PC-9 (cell line): ENCODE measurements around the gene SLC25A34. TPM values are rescaled to one million over a fixed set of nuclear protein-coding genes. Genes with fewer than 3 reads are reported as not detected.

Experiments
- BruUV-seq: library from RNA; stranded (reverse); fragments of 400-500 nt; replicated peaks from 2 replicates; lab custom pipeline; 2021; lab: Mats Ljungman, UMichigan
- CTCF ChIA-PET: fragments of 300-600 bp; sonication (Branson Sonifier 250); formaldehyde crosslinking; loops from one replicate; lab custom pipeline; 2022; ENCODE audit warnings: antibody characterized with exemption; lab: Charles Lee
- POLR2A ChIA-PET: fragments of 300-600 bp; sonication (Branson Sonifier 250); formaldehyde crosslinking; loops from one replicate; lab custom pipeline; 2022; ENCODE audit warnings: antibody characterized with exemption; ENCODE audit not compliant: unreplicated experiment; lab: Charles Lee
- DNase-seq, 2 experiments: peaks; one replicate each; pipeline versions ENCODE4 v3.0.0 to v3.0.0-alpha.2; 2015 to 2022; ENCODE audit warnings: mixed read lengths in 1 of 2
- H2AFZ ChIP-seq: fragments of 200-600 bp; sonication (generic); 2 replicates; pipeline ENCODE4 v1.8.1; 2017; ENCODE audit warnings: antibody characterized with exemption
- H3F3A ChIP-seq: fragments of 200-600 bp; sonication (generic); 2 replicates; pipeline ENCODE4 v1.8.1; 2017; ENCODE audit warnings: antibody characterized with exemption, mild to moderate bottlenecking, low read depth; ENCODE audit not compliant: insufficient read depth
- H3K27ac ChIP-seq: fragments of 200-600 bp; sonication (generic); 2 replicates; pipeline ENCODE4 v1.6.1; 2016; ENCODE audit warnings: mixed run types
- H3K27me3 ChIP-seq: fragments of 200-600 bp; sonication (generic); 2 replicates; pipeline ENCODE4 v1.6.1; 2016; ENCODE audit warnings: low read depth, mixed run types; ENCODE audit not compliant: insufficient read depth
- H3K36me3 ChIP-seq: fragments of 200-600 bp; sonication (generic); 2 replicates; pipeline ENCODE4 v1.6.1; 2016; ENCODE audit warnings: low read depth, mixed run types
- H3K4me1 ChIP-seq: fragments of 200-600 bp; sonication (generic); replicated peaks from 2 replicates; pipeline ENCODE4 v1.6.1; 2016; ENCODE audit warnings: mixed run types; ENCODE audit not compliant: insufficient read depth
- H3K4me2 ChIP-seq: fragments of 200-600 bp; sonication (generic); 2 replicates; pipeline ENCODE4 v1.6.1; 2017; ENCODE audit warnings: mixed run types
- H3K4me3 ChIP-seq: fragments of 200-600 bp; sonication (generic); 2 replicates; pipeline ENCODE4 v1.6.1; 2016; ENCODE audit warnings: mixed run types
- H3K79me2 ChIP-seq: fragments of 200-600 bp; sonication (generic); 2 replicates; pipeline ENCODE4 v1.6.1; 2017; ENCODE audit warnings: low read depth, mixed run types
- H3K9me2 ChIP-seq: fragments of 200-600 bp; sonication (generic); 2 replicates; pipeline ENCODE4 v1.8.1; 2017; ENCODE audit warnings: mild to moderate bottlenecking; ENCODE audit not compliant: insufficient read depth
- H3K9me3 ChIP-seq: fragments of 200-600 bp; sonication (generic); 2 replicates; pipeline ENCODE4 v1.8.1; 2016; ENCODE audit warnings: low read depth; ENCODE audit not compliant: insufficient read depth
- H4K20me1 ChIP-seq: fragments of 200-600 bp; sonication (generic); 2 replicates; pipeline ENCODE4 v1.8.1; 2017; ENCODE audit not compliant: insufficient read depth
- EZH2 ChIP-seq: fragments of 200-600 bp; sonication (generic); IDR thresholded peaks from 2 replicates; pipeline ENCODE4 v1.8.0; 2017; ENCODE audit warnings: antibody characterized with exemption, low read depth
- intact Hi-C: fragments of 100-400 bp; cut with micrococcal nuclease; formaldehyde crosslinking; loops from one replicate; pipeline ENCODE4 v1.10.0; 2022; ENCODE audit not compliant: unreplicated experiment
- total RNA-seq: library from RNA; stranded (reverse); gene quantifications from 2 replicates; pipeline ENCODE4 v1.2.3, GENCODE V29; 2021
- TF ChIP-seq, protein P1 (sequence below): fragments of 200-600 bp; sonication (generic); conservative IDR thresholded peaks from 2 replicates; pipeline ENCODE4 v1.6.1; 2017; ENCODE audit warnings: mixed run types, antibody characterized with exemption, mild to moderate bottlenecking, moderate library complexity

Gene SLC25A34
- total RNA-seq, 1 experiment from 2014 or later: 1.7 TPM

DNA sequence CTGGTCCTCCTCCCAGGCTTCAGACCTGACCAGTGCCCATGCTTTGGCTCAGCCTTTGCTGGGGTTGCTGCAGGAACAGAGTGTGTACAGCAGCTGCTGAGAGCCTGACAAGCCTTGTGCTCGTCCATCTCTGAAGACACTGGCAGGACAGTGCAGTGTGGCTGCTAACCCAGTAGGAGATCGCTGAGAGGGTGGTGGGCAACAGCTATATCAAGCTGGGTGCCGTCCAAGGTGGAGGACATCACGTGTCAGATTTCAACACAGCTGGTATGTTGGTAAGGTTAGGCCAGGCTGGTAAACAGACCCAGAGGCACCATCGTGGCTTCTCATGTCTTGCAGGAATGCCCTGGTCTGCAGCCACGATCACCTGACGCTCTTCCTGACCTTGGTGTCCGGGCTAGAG is 17.9 kb upstream of the SLC25A34 start:
- no peaks in the 10 kb centered on the region for H3K36me3 ChIP-seq
- no peaks in the 10 kb centered on the region for H4K20me1 ChIP-seq
- H3F3A ChIP-seq: no peaks in the 10 kb centered on the region
- DNase-seq: no peak
- H3K4me1 ChIP-seq: no peaks in the 10 kb centered on the region
- H3K27me3 ChIP-seq: no peaks in the 10 kb centered on the region
- no peaks in the 10 kb centered on the region for H3K9me3 ChIP-seq
- CTCF ChIA-PET: interaction anchor here (0.7 kb wide), 1 partner anchor 242 kb away, joined by 3 read pairs; no protein-coding TSS in a partner anchor
- no peak overlapping the region for H3K4me2 ChIP-seq
- no peak overlapping the region for H3K4me3 ChIP-seq
- BruUV-seq: no TSS peak
- TF ChIP-seq, protein P1, sequence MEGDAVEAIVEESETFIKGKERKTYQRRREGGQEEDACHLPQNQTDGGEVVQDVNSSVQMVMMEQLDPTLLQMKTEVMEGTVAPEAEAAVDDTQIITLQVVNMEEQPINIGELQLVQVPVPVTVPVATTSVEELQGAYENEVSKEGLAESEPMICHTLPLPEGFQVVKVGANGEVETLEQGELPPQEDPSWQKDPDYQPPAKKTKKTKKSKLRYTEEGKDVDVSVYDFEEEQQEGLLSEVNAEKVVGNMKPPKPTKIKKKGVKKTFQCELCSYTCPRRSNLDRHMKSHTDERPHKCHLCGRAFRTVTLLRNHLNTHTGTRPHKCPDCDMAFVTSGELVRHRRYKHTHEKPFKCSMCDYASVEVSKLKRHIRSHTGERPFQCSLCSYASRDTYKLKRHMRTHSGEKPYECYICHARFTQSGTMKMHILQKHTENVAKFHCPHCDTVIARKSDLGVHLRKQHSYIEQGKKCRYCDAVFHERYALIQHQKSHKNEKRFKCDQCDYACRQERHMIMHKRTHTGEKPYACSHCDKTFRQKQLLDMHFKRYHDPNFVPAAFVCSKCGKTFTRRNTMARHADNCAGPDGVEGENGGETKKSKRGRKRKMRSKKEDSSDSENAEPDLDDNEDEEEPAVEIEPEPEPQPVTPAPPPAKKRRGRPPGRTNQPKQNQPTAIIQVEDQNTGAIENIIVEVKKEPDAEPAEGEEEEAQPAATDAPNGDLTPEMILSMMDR: no peak
- no peak for TF ChIP-seq EZH2
- no peaks in the 10 kb centered on the region for H3K9me2 ChIP-seq
- no peak overlapping the region for H2AFZ ChIP-seq
- intact Hi-C loops: no loop called here
- no peaks in the 10 kb centered on the region for H3K79me2 ChIP-seq
- POLR2A ChIA-PET: interaction anchor here (0.8 kb wide), 1 partner anchor 38 kb away, joined by 6 read pairs; no protein-coding TSS in a partner anchor
- no peak overlapping the region for H3K27ac ChIP-seq

DNA sequence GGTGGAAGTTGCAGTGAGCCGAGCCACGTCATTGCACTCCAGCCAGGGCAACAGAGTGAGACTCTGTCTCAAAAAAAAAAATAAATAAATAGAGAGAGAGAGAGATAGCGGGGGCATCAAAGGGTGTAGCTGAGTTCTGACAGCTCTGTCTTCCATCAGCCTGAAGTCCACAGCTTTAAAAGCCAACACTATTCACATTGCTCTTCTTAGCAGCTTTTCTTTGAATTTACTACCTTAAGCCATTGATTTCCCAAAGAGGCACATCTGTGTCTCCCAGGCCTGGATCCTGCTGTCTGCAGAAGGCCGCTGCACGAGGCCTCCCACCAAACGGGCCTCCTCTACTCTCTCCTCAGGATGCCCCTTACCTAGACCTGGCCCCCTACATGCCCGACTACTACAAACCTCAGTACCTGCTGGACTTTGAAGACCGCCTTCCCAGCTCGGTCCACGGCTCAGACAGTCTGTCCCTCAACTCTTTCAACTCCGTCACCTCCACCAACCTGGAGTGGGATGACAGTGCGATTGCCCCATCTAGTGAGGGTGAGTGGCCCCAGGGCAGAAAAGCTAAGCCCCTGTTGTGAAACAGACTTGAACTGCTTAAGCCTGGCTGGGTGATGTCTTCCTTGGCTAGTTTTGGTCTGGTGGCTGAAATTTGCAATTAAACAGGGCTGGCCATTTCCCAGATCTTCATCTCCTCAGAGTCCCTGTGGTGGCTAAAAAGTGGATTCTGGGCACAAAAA is 16.5 kb upstream of the SLC25A34 start:
- Histone ChIP-seq H3K4me1 (no peaks in the 10 kb centered on the region), H4K20me1 (no peaks in the 10 kb centered on the region), H3K27me3 (no peaks in the 10 kb centered on the region), H3K36me3 (no peaks in the 10 kb centered on the region), H3F3A (no peaks in the 10 kb centered on the region), H3K79me2 (no peaks in the 10 kb centered on the region), H3K4me2 (no peak overlapping the region), H3K9me2 (no peaks in the 10 kb centered on the region), H3K27ac (no peak overlapping the region), H3K4me3 (no peak overlapping the region), H3K9me3 (no peaks in the 10 kb centered on the region), H2AFZ (no peak overlapping the region)
- no peak for DNase-seq
- POLR2A ChIA-PET: no interaction called here
- CTCF ChIA-PET: no interaction called here
- BruUV-seq: no TSS peak
- TF ChIP-seq, protein P1: no peak
- no peak for TF ChIP-seq EZH2
- intact Hi-C loops: no loop called here

DNA sequence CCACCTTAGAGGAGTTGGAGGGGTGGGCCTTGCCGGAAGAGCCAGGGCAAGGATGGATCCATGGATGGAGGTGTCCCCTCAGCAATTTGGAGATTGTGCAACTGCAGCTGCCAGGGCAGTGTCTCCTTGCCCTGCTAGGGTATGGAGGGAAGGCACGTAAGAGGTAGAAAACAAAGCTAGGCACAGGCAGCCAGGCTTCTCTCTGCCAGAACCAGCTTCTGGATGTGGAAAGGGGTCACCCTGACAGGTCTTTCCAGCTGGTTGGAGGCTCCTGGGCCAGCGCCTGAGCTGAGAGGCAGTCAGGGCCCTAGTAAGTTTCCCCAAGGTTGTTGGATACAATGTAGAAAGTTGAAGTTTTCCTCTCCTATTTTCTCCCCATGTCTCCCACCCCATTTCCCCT is 15.2 kb upstream of the SLC25A34 start:
- intact Hi-C loops: no loop called here
- no TSS peak for BruUV-seq
- Histone ChIP-seq H3K27ac (no peak overlapping the region), H3K9me2 (no peaks in the 10 kb centered on the region), H2AFZ (no peak overlapping the region), H3K4me2 (no peak overlapping the region), H3K4me3 (no peak overlapping the region), H3K79me2 (no peaks in the 10 kb centered on the region), H3K9me3 (no peaks in the 10 kb centered on the region), H4K20me1 (no peaks in the 10 kb centered on the region), H3F3A (no peaks in the 10 kb centered on the region), H3K36me3 (no peaks in the 10 kb centered on the region), H3K27me3 (no peaks in the 10 kb centered on the region), H3K4me1 (no peaks in the 10 kb centered on the region)
- no peak for TF ChIP-seq EZH2
- TF ChIP-seq, protein P1: no peak
- no peak for DNase-seq
- ChIA-PET POLR2A (no interaction called here), CTCF (interaction anchor here (0.6 kb wide), 1 partner anchor 21 kb away, joined by 4 read pairs; no protein-coding TSS in a partner anchor)
